Measurements from ENCODE around the gene RNF213. TPM values are rescaled to one million over a fixed set of nuclear protein-coding genes. Genes with fewer than 3 reads are reported as not detected.

The RNF213 gene
- total RNA-seq, 1 experiment from 2014 or later, result 179 TPM

GRCh38 chr17:80346498-80347275 lies 86.0 kb downstream of the RNF213 start:
- Histone ChIP-seq H3K4me3 (no peak overlapping the region), H3K79me2 (ENCODE audit: low read depth) (no peaks in the 10 kb centered on the region), H3F3A (ENCODE audit: insufficient read depth, low read depth) (no peaks in the 10 kb centered on the region), H3K9me2 (ENCODE audit: insufficient read depth) (no peaks in the 10 kb centered on the region), H3K27me3 (ENCODE audit: insufficient read depth, low read depth) (no peaks in the 10 kb centered on the region), H3K9me3 (ENCODE audit: insufficient read depth, low read depth) (no peaks in the 10 kb centered on the region), H2AFZ (no peak overlapping the region), H4K20me1 (ENCODE audit: insufficient read depth) (no peaks in the 10 kb centered on the region), H3K36me3 (ENCODE audit: low read depth) (no peaks in the 10 kb centered on the region; the same call in 1 of the 2 replicates), H3K4me1 (replicated peaks; ENCODE audit: insufficient read depth) (no peaks in the 10 kb centered on the region), H3K27ac (no peak overlapping the region), H3K4me2 (no peak overlapping the region)
- BruUV-seq (replicated peaks), result no TSS peak
- intact Hi-C loops (cut with micrococcal nuclease; ENCODE audit: unreplicated experiment), result no loop called here
- DNase-seq, result no peak
- POLR2A ChIA-PET (ENCODE audit: unreplicated experiment), result no interaction called here
- TF ChIP-seq EZH2 (IDR thresholded peaks at IDR 0.05; ENCODE audit: low read depth) (no peak), CTCF (conservative IDR thresholded peaks at IDR 0.05) (no peak)
- CTCF ChIA-PET, result no interaction called here

- no TSS peak for BruUV-seq (replicated peaks)
- H3K36me3 ChIP-seq (ENCODE audit: low read depth), result no peaks in the 10 kb centered on the region; the same call in 1 of the 2 replicates
- no peak overlapping the region for H3K4me2 ChIP-seq
- intact Hi-C loops (cut with micrococcal nuclease; ENCODE audit: unreplicated experiment), result no loop called here
- H3K27ac ChIP-seq, result no peak overlapping the region
- H4K20me1 ChIP-seq (ENCODE audit: insufficient read depth), result no peaks in the 10 kb centered on the region
- no peaks in the 10 kb centered on the region for H3K4me1 ChIP-seq (replicated peaks; ENCODE audit: insufficient read depth)
- no peak for TF ChIP-seq CTCF (conservative IDR thresholded peaks at IDR 0.05)
- no peak for TF ChIP-seq EZH2 (IDR thresholded peaks at IDR 0.05; ENCODE audit: low read depth)
- H3K4me3 ChIP-seq, result no peak overlapping the region
- no peaks in the 10 kb centered on the region for H3K27me3 ChIP-seq (ENCODE audit: insufficient read depth, low read depth)
- no peak overlapping the region for H2AFZ ChIP-seq
- no peaks in the 10 kb centered on the region for H3K79me2 ChIP-seq (ENCODE audit: low read depth)
- POLR2A ChIA-PET (ENCODE audit: unreplicated experiment), result no interaction called here
- H3F3A ChIP-seq (ENCODE audit: insufficient read depth, low read depth), result no peaks in the 10 kb centered on the region
- H3K9me3 ChIP-seq (ENCODE audit: insufficient read depth, low read depth), result no peaks in the 10 kb centered on the region
- no peaks in the 10 kb centered on the region for H3K9me2 ChIP-seq (ENCODE audit: insufficient read depth)
- no peak for DNase-seq
- CTCF ChIA-PET, result no interaction called here
Observed at GRCh38 chr17:80347536-80347935, 86.9 kb downstream of the RNF213 start.

GRCh38 chr17:80347948-80348351 lies 87.3 kb downstream of the RNF213 start:
- POLR2A ChIA-PET (ENCODE audit: unreplicated experiment), result no interaction called here
- H3K27me3 ChIP-seq (ENCODE audit: insufficient read depth, low read depth), result no peaks in the 10 kb centered on the region
- CTCF ChIA-PET, result no interaction called here
- BruUV-seq (replicated peaks), result no TSS peak
- H2AFZ ChIP-seq, result no peak overlapping the region
- no peaks in the 10 kb centered on the region for H3K79me2 ChIP-seq (ENCODE audit: low read depth)
- no peak overlapping the region for H3K4me3 ChIP-seq
- no peak overlapping the region for H3K27ac ChIP-seq
- no peak for DNase-seq
- no peaks in the 10 kb centered on the region for H3F3A ChIP-seq (ENCODE audit: insufficient read depth, low read depth)
- H3K36me3 ChIP-seq (ENCODE audit: low read depth), result no peaks in the 10 kb centered on the region; the same call in 1 of the 2 replicates
- no peaks in the 10 kb centered on the region for H4K20me1 ChIP-seq (ENCODE audit: insufficient read depth)
- no peaks in the 10 kb centered on the region for H3K9me2 ChIP-seq (ENCODE audit: insufficient read depth)
- TF ChIP-seq EZH2 (IDR thresholded peaks at IDR 0.05; ENCODE audit: low read depth) (no peak), CTCF (conservative IDR thresholded peaks at IDR 0.05) (no peak)
- H3K4me1 ChIP-seq (replicated peaks; ENCODE audit: insufficient read depth), result no peaks in the 10 kb centered on the region
- intact Hi-C loops (cut with micrococcal nuclease; ENCODE audit: unreplicated experiment), result no loop called here
- H3K4me2 ChIP-seq, result no peak overlapping the region
- no peaks in the 10 kb centered on the region for H3K9me3 ChIP-seq (ENCODE audit: insufficient read depth, low read depth)

Data from PC-9 (cell line).